ENCODE results near the gene PRND.
"Not testable (repeated sequence)": the region's sequence is repeated elsewhere in the genome, so short reads cannot be mapped to it uniquely, and the experiment has no call there.

Gene PRND

DNA sequence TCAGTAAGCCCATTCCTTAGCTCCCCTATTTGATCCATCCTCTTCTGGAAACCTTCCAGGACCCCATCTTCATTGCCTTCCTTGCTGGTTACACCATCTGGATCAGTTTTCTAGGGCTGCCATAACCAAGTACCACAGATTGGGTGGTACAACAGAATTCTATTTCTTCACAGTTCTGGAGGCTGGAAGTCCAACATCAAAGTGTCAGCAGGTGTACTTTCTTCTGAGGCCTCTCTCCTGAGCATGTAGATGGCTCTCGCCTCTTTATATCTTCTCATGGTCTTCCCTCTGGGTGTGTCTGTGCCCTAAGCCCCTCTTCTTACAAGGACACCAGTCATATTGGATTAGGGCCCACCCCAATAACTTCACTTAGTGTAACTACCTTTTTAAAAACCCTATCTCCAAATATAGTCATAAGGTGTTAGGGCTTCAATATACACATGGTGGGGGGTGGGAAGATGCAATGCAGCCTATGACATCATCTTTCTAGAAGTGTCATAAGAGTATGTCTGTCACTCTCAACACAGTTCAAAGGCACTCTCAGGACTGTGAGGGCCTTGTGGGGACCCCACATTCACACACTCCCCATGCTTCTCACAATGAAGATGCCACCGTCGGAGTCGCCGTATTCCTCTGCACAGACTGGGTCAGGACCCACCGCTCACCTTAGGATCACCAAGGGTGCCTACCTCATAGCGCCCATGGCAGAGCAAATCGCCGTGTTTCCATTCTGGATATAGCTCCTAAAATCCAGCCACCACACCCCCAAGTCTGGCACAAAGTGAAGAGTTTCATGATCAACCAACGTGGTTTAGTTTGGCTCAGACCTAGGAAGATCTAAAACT, 12.2 kb upstream of the PRND start:
- no peak for DNase-seq

DNA sequence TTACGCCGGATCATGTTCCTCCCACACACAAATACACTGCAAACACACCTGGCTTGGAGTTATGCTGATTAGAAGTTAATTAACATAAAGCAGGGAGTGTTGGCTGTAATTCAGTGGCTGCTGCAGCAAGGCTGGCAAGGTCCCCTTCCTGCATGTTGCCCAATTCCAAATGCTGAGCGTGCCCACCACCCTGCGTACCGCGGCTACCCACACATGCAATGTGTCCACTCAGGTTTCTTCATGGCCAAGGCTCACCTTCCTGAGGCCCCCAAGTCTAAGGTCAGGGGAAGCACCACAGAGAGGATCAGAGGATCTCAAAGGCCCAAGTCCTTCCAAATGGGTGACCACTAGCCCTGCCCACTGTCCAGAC, 11.6 kb upstream of the PRND start:
- no peak for DNase-seq

DNA sequence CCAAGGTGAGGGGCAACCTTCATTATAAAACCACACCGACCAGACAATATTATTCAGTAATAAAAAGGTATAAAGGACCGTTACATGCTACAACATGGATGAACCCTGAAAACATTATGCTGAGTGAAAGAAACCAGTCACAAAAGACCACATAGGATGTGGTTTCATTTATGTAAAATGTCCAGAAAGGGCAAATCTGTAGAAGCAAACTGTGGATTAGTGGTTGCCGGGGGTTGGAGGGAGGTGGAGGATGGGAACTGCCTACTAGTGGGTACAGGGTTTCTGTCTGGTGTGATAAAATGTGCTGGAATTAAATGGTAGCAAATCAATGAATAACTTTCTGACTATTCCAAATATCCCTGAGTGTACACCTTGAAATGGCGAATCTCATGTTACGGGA, 10.2 kb upstream of the PRND start:
- no peak for DNase-seq

DNA sequence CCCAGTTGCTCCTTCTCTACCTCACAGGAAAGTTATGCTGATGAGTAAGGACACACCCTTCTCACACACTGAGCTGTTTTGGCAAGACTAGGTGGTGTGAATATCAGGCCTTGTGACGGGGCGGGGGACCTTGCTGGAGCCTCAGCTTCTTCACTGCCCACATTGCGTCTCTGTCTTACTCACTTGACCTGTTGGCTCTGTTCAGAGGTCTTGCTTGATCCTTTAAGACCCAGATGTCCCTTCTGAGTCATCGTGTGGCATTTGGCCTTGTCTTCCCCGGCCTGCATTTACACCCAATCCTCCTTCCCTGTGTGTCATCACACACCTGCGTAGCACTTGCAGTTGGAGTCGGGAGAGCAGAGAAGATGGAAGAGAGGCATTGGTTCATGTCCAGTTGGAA, 8.3 kb upstream of the PRND start:
- DNase-seq: no peak

DNA sequence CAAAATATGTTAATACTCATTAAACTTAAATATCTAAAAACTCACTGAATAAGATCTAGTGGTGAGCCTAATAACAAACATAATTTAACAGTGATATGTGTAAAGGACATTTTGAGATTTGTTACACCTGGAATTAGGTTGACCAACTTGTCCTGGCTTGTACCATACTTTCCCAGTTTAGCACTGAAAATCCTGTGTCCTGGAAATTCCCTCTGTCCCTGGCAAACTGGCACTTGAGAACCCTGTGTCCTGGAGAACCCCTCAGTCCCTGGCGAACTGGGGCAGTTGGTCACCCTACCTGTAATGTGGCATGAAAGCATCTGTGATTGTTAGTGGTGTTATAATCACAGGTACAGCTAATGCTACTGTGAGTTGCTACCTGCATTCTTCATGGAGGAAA, 6.9 kb upstream of the PRND start:
- no peak for DNase-seq

DNA sequence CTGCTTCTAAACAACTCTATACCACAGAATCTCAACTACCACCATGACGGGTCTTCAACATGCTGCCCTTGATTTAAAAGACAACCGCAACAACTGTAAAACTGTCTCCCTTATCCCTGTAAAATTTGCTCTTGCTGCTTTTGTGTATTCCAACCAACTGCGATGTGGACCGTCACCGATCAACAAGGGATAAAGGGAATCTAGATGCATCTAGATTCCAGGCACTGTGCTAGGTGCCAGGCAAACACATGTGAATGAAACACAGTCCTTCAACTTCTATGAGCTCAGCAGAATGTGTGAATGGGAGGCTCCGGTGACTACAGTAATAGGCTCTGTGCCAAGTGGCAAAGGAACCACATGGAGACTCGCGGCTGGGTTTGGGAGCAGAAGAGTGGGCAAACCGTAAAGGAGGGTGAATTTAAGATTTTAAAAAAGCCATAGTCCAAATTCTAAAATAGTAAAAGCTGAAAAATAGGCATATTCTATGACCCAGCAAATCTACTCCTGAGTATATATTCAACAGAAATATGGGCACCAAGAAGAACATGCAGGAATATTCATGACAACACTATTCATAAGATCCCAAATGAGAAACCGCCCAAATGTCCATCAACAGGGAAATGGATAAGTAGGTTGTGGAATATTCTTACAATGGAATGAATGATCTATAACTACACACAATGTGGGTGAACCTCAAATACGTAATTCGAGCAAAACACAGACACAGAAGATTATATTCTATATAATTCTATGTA, 3.7 kb upstream of the PRND start:
- DNase-seq: no peak

DNA sequence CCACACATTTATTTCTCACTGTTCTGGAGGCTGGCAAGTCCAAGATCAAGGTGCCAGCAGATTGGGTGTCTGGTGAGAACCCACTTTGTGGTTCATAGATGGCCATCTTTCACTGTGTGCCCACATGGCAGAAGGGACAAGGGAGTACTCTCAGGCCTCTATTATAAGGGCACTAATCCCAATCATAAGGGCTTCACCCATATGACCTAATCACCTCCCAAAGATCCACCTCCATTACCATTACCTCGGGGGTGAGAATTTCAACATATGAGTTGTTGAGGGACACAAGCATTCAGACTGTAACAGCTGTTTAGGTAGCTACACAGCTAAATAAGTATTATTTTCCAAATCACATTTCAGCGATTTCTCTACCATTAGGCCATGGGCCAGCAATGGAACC, 2.5 kb upstream of the PRND start:
- DNase-seq: no peak

DNA sequence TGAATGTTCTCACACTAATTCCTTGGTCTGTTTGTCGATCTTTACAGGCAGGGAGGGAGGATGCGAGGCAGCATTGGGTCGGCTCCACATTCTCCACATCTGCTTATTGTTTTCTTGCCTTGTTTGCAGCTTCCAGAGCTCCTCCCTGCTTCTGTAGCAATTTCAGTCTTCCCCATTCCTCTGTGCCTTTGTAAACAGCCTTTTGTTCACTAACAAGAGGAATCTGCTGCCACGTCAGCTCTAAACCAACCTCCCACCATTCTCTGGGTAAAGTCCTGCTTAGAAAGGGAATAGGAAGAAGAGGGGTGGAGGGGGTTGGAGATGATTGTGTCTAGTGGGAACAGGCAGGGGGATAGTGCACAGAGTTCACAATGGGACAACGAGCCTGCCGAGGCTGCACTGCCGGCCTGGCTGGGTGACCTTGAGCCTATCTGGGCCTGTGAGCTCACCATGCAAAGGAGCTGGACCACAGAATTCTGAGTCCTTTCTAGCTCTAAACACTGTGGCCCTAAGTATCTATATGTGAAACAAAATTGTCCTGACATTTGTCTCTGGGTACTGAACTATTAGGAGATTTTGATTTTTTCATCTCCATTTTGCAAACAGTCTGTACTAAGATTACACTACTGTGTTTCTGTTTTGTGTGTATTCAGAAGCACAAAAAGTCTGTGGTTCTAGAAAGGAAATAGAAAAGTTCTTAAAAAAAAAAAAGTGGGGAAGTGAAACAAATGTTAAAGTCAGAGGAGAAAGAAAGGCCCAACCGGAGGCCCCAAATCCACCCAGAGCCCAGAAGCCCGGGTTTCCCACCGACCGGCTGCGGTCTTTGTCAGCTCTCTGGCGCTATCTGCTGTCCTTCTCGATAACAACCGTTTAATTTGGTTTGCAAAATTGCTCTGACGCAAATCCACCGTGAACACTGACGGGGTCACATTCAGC, 1.4 kb upstream of the PRND start:
- DNase-seq: peak; percentile 81

DNA sequence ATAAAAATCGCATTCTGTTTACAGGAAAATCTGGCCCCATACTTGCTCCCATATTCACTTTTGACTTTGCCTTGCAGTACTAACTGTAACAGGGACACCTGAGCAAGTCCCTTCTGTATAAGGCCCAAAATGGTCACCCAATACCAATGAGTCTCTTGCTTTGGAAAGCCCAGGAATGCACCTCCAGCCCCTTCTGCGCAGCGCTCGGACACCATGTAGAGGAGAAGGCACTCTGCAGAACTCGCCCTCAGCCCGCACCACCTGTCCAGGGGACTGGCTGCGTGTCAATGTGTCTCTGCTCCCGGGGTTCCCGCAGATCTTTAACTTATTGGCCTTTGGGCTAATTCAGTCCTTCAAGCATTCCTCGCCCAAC, 746 bp upstream of the PRND start:
- DNase-seq: no peak

DNA sequence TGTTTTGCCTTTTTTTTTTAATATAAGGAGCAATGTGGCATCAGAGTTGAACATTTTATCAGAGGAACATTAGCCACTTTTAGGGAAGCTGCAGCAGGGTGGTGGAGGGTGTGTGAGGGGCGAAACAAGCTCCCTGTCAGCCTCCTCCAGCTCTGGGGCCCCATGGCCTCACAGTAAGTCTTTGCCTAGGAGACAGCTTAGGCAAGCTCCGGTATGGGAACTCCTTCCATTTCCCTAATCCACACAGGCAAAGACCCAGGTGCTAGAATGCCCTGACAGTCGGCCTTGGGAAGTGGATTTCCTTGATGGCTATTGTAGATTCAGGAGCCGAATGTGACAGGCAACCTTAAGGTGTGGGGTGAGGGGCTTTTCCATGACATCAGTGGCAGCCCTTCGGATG, 862 bp downstream of the PRND start:
- no peak for DNase-seq

DNA sequence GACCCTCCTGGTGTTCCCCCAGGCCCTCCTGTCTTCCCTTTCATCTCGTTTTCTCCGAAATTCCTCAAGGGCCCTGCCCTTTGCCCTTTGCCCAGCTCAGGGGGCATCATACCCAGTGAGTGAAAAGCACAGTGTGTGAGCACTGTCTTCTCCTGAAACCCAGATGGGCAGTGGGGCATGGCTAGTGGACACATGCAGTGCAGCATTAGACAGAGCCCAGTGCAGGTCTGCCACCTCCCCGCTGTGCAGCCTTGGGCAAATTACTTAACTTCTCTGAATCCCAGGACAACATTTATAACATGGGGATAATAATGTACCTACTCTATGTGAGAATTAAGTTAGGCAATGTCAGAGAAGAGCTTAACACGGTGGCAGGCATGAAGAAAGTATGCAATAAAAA, 1.3 kb downstream of the PRND start:
- no peak for DNase-seq

DNA sequence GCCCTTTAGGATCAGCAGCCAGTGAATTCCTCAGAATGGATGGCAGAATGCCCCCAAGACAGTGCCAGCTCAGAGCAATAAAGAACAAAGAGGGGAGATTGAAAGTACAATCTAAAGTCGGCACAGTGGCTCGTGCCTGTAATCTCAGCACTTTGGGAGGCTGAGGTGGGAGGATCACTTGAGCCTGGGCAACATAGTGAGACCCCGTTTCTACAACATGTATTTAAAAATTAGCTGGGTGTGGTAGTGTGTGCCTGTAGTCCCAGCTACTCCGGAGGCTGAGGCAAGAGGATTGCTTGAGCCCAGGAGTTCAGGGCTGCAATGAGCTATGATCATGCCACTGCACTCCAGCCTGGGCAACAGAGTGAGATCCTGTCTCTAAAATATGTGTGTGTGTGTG, 1.8 kb downstream of the PRND start:
- DNase-seq: not testable (repeated sequence)

DNA sequence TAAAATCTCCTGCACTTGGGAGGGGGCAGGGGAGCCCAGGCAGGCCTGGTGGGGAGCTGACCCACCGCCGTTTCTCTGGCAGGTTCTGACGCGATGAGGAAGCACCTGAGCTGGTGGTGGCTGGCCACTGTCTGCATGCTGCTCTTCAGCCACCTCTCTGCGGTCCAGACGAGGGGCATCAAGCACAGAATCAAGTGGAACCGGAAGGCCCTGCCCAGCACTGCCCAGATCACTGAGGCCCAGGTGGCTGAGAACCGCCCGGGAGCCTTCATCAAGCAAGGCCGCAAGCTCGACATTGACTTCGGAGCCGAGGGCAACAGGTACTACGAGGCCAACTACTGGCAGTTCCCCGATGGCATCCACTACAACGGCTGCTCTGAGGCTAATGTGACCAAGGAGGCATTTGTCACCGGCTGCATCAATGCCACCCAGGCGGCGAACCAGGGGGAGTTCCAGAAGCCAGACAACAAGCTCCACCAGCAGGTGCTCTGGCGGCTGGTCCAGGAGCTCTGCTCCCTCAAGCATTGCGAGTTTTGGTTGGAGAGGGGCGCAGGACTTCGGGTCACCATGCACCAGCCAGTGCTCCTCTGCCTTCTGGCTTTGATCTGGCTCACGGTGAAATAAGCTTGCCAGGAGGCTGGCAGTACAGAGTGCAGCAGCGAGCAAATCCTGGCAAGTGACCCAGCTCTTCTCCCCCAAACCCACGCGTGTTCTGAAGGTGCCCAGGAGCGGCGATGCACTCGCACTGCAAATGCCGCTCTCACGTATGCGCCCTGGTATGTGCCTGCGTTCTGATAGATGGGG, 3.0 kb downstream of the PRND start:
- DNase-seq: no peak

DNA sequence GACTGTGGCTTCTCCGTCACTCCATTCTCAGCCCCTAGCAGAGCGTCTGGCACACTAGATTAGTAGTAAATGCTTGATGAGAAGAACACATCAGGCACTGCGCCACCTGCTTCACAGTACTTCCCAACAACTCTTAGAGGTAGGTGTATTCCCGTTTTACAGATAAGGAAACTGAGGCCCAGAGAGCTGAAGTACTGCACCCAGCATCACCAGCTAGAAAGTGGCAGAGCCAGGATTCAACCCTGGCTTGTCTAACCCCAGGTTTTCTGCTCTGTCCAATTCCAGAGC, 3.5 kb downstream of the PRND start:
- no peak for DNase-seq

DNA sequence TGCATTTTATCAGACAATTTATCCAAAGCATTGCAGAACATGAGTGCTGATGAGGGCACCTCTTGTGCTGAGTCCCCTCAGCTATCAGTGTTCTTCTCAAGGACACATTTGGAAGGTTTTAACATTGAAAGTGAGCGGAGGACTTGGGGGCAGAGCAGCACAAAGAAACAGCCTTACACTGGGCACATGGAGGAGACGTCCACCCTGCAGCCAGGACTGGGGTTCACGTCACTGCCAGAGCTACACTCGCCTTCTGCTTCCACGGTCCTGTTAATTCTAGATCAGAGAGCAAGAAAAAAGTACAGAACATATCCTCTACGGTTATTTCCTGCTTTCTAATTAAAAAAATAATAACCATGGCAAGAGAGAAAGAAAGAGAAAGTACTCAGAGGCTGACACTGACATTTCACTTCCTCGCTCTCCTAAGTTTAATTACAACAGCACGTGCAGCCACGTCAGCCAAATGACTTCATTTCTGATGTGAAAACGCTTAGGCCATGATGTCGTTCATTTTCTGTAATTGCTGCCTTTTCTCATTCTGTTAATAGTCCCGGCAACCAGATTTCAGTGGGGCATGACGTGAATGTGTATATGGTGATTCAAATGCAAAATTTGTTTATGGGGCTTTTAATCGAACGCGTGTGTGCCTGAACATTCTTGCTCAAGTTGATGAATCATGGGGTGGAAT, 5.1 kb downstream of the PRND start:
- peak; percentile 59 for DNase-seq

DNA sequence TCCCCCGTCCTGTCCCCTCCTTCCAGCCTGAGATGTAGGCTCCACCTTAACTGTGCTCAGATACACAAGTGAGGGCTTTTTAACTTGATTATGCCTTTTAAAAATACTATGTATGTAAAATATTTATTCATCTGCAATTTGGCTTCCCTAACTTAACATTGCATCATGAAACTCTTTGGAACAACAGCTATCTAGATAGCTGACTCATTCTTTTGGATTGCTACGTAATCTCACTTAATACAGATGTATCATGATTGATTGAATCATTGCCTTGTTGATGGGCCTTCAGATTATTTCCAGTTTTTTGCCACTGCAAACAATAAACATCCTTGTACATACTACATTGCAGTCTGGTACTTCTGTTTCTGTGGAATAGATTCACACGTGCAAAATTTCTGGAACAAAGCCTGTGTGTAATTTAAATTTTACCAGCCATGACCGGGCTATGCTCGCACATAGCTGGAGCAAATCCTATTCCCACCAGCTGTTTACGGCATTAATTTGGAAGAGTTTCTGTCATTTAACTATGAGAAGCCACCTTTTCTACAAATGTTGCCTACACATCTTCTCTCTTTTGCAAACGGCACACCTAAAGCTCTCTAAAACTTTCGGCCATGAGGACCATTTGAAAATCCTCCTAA, 6.5 kb downstream of the PRND start:
- DNase-seq: no peak

DNA sequence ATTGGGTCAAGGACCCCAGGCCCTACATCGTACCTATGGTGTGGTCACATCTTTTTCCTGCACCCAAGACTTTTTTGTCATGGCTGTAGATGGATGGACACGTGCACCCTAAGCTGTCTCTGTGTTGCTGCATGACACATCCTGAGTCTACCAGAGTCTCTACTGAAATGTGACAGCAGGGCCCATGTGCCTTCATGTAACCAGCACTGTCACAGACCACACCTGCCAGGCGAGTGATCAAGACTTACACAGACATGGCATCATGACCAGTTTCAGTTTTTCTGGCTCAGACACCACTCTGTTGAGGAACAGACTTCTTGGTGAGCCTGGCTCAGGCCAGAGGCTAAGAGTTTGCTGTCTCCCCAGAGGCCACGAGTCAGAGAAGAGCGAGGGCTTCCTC, 7.6 kb downstream of the PRND start:
- DNase-seq: peak; percentile 47

DNA sequence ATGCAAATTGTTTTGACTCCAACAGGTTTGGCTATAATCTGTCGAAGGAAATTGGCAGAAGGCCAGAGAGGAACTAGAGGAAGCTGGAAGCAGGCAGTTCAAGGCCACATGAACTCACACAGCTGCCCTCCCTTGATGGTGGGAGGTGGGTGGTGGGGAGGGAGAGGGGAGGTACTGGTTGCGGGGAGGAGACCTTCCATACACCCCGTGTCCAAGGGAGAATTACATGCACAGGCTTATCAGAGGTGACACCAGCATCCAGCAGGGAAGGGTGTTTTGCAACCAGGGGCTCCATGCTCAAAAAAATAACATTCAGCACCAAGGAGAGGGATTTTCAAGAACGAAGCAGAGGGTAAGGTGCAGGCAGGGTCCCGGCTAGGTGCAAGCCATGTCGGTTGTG, 9.1 kb downstream of the PRND start:
- DNase-seq: no peak

DNA sequence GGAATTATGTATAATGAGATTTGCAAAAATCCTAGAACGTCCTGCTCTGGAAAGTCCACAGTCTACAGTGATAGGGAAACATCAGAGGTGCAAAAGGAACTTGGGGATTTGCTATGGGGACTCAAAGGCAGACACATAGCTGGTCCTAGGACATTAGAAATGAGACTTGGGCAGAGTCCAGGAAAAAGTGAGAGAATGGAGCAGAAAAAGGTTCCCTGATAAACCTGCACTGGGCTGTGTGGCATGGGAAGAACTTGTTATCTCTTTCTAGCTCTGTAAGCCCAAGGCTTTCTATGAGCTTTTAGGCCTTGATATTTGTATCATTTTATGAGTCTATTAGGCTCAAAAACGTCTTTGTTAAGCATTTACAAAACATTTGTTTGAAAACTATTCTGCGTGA, 15.2 kb downstream of the PRND start:
- DNase-seq: no peak

DNA sequence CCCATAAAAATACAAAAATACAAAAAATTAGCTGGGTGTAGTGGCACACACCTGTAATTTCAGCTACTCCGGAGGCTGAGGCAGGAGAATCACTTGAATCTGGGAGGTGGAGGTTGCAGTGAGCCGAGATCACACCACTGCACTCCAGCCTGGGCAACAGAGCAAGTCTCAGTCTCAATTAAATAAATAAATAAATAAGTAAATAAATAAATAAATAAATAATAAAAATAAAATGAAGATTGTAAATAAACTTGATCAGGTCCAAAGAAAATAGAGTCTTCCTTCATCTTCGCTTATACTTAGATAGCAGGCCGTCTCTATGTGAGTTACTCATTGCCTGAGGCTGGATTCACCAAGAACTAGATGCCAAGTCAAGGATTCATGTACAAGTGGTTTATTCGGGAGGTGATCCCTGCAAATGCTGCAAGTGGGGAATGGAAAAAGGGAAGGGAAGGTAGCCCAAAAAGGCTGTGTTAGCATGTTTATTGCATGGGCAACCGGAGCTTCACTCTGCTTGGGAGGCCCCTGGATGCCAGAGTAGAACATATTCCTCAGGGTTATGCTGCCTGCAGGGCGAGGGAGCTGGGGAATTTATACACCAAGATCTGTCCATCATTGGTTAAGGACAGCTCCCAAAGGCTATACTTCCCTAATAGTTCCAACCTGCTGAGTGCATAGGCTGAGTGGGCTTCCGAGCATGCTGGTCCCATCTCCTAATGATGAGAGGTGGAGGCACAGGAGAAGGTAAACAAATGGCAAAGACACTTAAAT, 16.3 kb downstream of the PRND start:
- DNase-seq: no peak

Data from activated CD4-positive, alpha-beta T cell treated with anti-CD3 and anti-CD28 coated beads for 48 hours (primary cell).